Endometrial microvascular endothelial cells (primary cell): ENCODE data around the gene DBP. TPM values are rescaled to one million over a fixed set of nuclear protein-coding genes. Genes with fewer than 3 reads are reported as not detected.
"Not testable (repeated sequence)": the region's sequence is repeated elsewhere in the genome, so short reads cannot be mapped to it uniquely, and the experiment has no call there.

Source experiments
- in situ Hi-C: cut with HindIII; loops from 2 replicates; pipeline ENCODE4 v1.10.0; 2017; ENCODE audit warnings: low sequenced_read_pairs, low pct_unique_long_range_greater_than_20kb; ENCODE audit errors: inconsistent ontology term
- total RNA-seq: library from RNA; depleted of rRNA; stranded (reverse); fragments of >200 nt; gene quantifications from one replicate; pipeline ENCODE4 v1.2.3, GENCODE V29; 2015; ENCODE audit errors: inconsistent ontology term

The DBP gene
- total RNA-seq, 1 donor from 2014 or later: 0.46 TPM

GRCh38 chr19:48645620-48646000 is 8.4 kb upstream of the DBP start:
- in situ Hi-C loops: no loop called here

- in situ Hi-C loops: no loop called here
These were observed 7.8 kb upstream of the DBP start for GRCh38 chr19:48644839-48645619.

DNA sequence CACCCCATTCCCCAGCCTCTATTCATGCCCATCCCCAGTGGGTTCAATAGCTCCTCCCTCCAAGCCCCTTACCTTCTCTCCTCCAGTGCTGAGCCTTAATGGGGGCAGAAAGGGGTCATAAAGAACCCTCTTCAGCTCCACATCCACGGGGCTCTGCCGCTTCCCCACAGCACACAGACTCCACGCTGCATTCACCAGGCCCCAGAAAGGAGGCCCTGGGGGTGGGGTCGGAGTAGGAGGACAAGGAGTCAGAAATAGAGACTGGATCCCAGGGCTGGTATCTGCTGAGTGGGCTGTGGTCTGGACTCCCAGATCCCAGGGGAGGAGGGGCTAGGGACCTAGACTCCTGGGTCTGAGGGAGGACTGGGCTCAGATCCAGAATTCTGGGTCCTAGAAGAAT is 7.2 kb upstream of the DBP start:
- in situ Hi-C loops: no loop called here

DNA sequence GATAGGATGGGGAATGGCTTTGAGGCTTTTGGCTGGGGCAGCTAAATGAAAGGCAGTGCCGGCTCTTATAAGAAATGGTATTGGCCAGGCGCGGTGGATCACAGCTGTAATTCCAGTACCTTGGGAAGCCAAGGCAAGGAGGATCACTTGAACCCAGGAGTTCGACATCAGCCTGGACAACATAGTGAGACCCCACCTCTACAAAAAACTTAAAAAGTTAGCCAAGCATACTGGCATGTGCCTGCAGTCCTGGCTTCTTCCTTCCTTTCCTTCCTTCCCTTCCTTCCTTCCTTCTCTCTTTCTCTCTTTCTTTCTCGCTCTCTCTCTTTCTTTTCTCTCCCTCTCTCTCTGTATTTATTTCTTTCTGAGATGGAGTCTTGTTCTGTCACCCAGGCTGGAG is 5.7 kb upstream of the DBP start:
- in situ Hi-C loops: no loop called here

DNA sequence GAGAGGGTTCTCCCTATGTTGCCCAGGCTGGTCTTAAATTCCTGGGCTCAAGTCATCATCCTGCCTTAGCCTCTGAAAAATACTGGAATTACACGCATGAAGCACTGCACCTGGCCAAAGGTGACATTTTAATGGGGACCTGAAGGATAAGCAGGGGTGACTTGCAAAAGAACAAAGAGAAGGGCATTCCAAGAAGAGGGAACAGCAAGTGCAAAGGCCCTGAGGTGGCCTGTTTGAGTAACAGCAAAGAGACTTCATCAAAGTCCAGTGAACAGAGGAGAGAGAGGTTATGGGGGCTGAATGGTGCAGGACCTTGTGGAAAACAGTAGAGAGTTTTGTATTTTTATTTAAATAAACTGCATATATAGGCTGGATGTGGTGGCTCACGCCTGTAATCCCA is 4.7 kb upstream of the DBP start:
- in situ Hi-C loops: no loop called here

DNA sequence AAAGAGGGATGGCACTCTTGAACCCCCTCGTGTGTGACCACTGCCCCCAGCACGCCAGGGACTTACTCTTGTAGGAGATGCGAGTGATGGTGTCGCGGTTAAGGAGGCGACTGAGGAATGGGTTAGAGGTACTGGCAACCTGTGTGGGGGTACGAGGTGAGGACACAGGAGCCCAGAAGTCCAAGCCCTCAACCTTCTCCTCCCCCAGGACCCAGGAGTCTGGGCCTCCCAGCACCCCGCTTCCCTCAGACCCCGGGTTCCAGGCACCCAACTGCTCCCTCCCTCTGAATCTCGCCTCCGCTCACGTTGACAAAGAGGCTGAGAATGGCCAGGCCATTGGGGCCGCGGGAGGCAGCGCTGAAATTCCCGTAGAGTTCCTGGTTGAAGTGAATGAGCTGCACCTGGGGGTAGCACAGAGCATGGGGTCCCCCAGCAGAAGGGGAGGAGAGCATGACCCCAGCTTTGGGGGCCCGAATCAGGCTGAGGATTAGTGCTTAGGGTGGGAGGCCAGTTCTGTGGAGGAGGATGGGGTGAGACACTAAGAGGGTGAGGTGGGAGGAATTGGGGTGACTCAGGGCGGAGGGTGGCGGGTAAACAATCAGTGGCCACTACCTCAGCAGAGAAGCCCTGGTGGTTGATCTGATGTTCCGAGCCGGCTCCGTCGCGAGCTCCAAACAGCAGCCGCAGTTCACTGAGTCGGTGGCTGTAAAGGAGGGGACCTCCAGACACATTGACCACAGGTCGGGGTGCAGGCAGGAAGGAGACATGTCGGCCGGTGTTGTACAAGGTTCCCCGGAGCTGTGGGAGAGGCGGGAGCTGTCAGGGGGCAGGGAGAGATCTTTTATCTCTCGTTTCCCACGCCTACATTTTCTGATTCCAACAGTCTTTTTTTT is 2.5 kb upstream of the DBP start:
- in situ Hi-C loops: no loop called here

GRCh38 chr19:48638831-48639381 is 1.7 kb upstream of the DBP start:
- in situ Hi-C loops: no loop called here

DNA sequence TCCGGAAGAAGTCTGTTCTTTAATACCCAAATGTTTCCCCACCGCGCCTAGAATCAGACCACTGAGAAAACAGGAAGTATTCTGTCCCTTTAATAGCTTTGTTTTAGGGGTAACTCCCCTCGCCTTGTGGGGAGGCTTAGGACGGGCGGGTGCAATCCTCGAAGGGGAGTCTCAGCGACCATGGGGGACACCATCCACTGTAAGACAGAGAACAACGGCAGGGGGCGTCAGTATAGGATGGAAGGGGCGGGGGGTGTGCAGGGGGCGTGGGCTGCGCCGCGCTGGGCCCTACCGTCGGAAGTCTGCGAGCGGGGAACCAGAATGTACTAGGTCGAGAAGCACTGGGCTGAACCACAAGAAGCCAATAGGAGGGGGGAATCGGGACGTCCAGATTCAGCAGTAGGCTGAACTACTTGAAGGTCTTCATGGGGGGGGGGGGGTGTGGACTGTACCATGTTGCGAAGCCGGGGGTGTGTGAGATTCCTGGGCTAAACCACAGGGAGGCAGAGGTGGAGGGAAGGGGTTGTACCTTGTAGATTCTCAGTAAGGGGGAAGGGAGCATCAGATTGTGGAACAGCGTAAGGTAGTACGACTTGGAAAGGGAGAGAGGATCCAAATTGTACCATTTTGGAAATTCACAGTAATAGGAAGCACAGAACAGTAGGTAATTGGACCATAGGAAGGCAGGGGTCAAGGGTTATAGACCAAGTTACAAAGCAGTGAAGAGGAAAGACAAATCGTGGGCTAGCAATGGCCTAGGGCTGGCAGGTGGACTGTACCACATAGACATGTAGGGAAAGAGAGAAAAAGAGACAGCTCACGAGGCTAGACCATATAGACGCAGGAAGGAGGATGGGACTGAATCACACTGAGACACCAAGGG is 1.0 kb upstream of the DBP start:
- in situ Hi-C loops: no loop called here

- in situ Hi-C loops: no loop called here
These were observed 319 bp upstream of the DBP start for GRCh38 chr19:48637449-48637947.

DNA sequence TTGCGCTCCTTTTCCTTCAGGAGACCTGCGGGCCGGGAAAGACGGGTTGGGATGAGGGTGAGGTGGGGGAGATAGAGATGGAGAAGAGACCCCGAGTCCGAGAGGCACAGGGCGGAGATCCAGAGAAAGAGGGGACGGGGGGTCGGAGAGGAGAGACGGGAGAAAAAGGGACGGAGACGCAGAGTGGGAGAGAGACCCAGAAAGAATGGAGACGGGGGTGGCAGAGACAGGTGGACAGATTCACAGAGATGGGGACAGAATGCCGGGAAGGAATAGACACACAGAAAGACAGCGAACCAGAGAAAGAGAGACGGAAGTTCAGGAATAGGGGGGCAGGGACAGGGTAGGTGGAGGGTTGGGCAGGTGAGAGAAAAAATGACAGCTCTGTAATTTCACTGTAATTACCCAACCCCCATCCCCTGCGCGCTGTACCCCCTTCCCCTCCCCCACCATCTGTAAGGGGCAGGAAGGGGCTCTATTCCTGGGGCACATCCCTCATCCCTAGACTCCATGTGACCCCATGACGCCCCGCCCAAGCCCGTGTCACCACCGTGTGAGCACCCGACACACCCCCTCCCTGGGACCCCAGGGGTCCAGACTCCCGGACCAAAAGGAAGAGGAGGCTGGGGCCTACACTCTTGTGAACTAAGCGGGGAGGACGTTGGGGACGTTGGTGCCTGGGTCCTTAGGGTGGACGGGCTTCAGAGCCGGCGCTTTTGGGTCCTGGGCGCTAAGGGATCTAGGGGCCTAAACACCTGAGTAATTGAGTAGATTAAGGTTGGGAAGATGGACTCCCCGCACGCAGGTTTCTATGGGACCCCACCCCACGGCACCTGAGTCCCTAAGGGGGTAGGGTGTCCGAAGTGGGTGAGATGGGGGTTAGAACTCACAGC is 967 bp downstream of the DBP start:
- in situ Hi-C loops: no loop called here

DNA sequence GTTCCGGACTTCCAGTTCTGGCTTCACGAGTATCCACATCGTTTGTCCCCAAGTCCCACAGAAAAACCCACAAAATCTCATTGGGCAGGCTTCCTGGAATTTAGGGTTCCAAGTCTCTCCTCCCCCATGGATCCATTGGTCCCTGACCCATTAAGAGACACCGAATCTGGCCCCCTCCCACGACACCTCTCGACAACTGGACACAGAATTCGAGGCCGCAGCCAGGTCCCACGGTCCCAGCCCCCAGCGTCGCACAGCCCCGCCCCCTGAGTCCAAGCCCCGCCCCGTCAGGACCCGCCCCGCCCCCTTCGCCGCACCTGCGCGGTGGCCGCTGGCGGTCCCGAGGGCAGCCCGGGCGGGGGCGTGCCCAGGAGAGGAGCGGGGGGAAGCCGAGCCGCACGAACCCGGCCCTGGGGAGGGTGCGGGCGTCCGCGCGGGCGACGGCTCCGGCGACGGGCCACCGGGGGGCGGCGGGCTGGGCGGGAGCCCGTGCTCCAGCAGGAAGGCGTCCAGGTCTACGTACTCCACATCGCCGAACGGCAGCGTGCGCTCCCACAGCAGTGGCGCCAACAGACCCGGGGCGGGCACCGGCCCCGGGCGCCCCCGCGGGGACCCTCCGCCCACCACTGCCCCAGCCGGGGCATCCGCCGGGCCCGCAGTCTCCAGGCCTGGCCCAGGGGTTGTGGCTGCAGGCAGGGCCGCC is 1.8 kb downstream of the DBP start:
- in situ Hi-C loops: no loop called here

- in situ Hi-C loops: no loop called here
These were observed 2.5 kb downstream of the DBP start for GRCh38 chr19:48634424-48635262.

DNA sequence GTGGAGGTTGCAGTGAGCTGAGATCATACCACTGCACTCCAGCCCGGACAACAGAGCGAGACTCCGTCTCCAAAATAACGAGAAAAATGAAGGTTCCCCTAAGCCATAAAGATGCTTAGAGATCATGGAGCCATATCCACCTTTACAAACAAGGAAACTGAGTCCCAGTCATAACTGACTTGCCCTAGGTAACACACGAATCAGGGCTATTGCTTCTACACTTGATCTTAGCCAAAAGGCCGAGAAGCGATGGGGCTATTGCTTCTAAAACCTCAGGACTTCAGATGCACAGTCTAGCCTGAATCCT is 3.2 kb downstream of the DBP start:
- in situ Hi-C loops: no loop called here

GRCh38 chr19:48633148-48634035 is 3.8 kb downstream of the DBP start:
- in situ Hi-C loops: no loop called here

DNA sequence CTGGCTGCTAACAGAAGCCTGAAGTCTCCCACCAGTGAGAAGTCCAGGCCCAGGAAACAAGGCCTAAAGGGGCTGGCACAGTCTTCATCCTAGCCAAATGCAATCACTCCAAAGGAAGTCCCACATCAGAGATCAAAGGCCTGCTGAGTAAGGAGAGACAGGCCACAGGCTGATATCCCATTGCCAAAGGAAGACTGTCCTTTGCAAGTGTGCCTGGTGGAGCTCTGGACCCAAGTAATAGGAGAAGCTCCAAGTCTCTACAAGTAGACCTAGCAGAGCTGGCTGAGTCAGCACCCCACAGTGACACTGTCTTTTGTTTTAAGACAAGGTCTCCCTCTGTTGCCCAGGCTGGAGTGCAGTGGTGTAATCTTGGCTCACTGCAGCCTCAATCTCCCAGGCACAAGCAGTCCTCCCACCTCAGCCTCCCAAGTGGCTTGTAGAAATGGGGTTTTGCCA is 4.5 kb downstream of the DBP start:
- in situ Hi-C loops: no loop called here

DNA sequence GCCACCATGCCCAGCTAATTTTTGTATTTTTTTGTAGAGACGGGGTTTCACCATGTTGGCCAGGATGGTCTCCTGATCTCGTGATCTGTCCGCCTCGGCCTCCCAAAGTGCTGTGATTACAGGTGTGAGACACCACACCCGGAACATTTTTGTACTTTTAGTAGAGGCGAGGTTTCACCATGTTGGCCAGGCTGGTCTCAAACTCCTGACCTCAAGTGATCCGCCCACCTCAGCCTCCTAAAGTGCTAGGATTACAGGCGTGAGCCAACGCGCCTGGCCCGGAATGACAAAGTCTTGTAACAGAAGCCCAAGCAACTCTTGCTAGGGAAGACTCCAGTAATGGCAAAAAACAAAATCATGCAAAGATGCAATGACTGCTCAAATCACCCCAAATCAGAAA is 4.9 kb downstream of the DBP start:
- in situ Hi-C loops: not testable (repeated sequence)
